DND-41 (cell line): ENCODE data around the gene MLIP.

Experiments used
- ATAC-seq: fragments of 200-7000 bp; cut with Tn5 transposase; 3 replicates; pipeline ENCODE4 v1.9.1; 2021; ENCODE audit warnings: low read depth; ENCODE audit not compliant: insufficient read depth
- DNase-seq: peaks from one replicate; pipeline ENCODE4 v3.0.0-alpha.2; 2020
- H2AFZ ChIP-seq: 2 replicates; pipeline ENCODE4 v1.6.0; 2012; ENCODE audit warnings: low read depth, low read length
- H3K27ac ChIP-seq: 2 replicates; pipeline ENCODE4 v1.5.1; 2012; ENCODE audit warnings: low read length, inconsistent platforms
- H3K27me3 ChIP-seq: fragments of 200-600 bp; sonication (generic); 2 replicates; pipeline ENCODE4 v1.6.0; 2012; ENCODE audit warnings: low read length, mild to moderate bottlenecking, inconsistent platforms; ENCODE audit not compliant: insufficient read depth, poor library complexity
- H3K36me3 ChIP-seq: 2 replicates; pipeline ENCODE4 v1.5.1; 2012; ENCODE audit warnings: low read length, inconsistent platforms; ENCODE audit not compliant: insufficient read depth
- H3K4me1 ChIP-seq: 2 replicates; pipeline ENCODE4 v1.5.1; 2012; ENCODE audit warnings: mild to moderate bottlenecking, low read length; ENCODE audit not compliant: insufficient read depth
- H3K4me2 ChIP-seq: 2 replicates; pipeline ENCODE4 v1.6.0; 2012; ENCODE audit warnings: mild to moderate bottlenecking, moderate library complexity, low read length, inconsistent platforms; ENCODE audit not compliant: insufficient read depth
- H3K4me3 ChIP-seq, 2 experiments: fragments of 200-600 bp in 1 of 2; shearing (Covaris generic) in 1 of 2; 2 replicates each; pipeline ENCODE4 v1.5.1; 2012 to 2016; ENCODE audit warnings: inconsistent platforms in 2 of 2, low read length in 2 of 2, mild to moderate bottlenecking in 2 of 2, low read depth in 1 of 2, moderate library complexity in 1 of 2
- H3K79me2 ChIP-seq: 2 replicates; pipeline ENCODE4 v1.6.0; 2012; ENCODE audit warnings: low read length, inconsistent platforms; ENCODE audit not compliant: insufficient read depth
- H3K9ac ChIP-seq: 2 replicates; pipeline ENCODE4 v1.6.0; 2012; ENCODE audit warnings: low read depth, mild to moderate bottlenecking, inconsistent platforms, low read length, moderate library complexity
- H3K9me3 ChIP-seq: 2 replicates; pipeline ENCODE4 v1.5.1; 2012; ENCODE audit warnings: low read length, moderate library complexity, mild to moderate bottlenecking, inconsistent platforms; ENCODE audit not compliant: insufficient read depth, severe bottlenecking
- H4K20me1 ChIP-seq: 2 replicates; pipeline ENCODE4 v1.6.0; 2012; ENCODE audit warnings: low read length; ENCODE audit not compliant: insufficient read depth
- CTCF ChIP-seq: IDR thresholded peaks from 2 replicates; pipeline ENCODE4 v1.5.1; 2012; ENCODE audit warnings: borderline replicate concordance, low read length, moderate library complexity, mild to moderate bottlenecking; ENCODE audit not compliant: poor library complexity, severe bottlenecking; ENCODE audit errors: extremely low read depth
- EZH2 ChIP-seq: IDR thresholded peaks from 3 replicates; pipeline ENCODE4 v1.6.1; 2012; ENCODE audit warnings: borderline replicate concordance, low read depth, mild to moderate bottlenecking, moderate library complexity, low read length, inconsistent platforms; ENCODE audit not compliant: severe bottlenecking

MLIP gene

GRCh38 chr6:54134935-54135334 lies 23.7 kb downstream of the MLIP start:
- Histone ChIP-seq H3K27ac (no peak overlapping the region), H3K9ac (no peak overlapping the region), H3K9me3 (no peaks in the 10 kb centered on the region), H3K4me3 (no peak overlapping the region), H3K36me3 (no peaks in the 10 kb centered on the region), H3K79me2 (no peaks in the 10 kb centered on the region), H2AFZ (no peak overlapping the region), H4K20me1 (no peaks in the 10 kb centered on the region), H3K4me2 (no peak overlapping the region), H3K4me1 (no peaks in the 10 kb centered on the region), H3K27me3 (no peaks in the 10 kb centered on the region)
- DNase-seq (no peak), ATAC-seq (no peak)
- TF ChIP-seq CTCF (no peak), EZH2 (no peak)

- no peak overlapping the region for H3K4me3 ChIP-seq
Measured at GRCh38 chr6:54135665-54136369, 24.6 kb downstream of the MLIP start.

DNA sequence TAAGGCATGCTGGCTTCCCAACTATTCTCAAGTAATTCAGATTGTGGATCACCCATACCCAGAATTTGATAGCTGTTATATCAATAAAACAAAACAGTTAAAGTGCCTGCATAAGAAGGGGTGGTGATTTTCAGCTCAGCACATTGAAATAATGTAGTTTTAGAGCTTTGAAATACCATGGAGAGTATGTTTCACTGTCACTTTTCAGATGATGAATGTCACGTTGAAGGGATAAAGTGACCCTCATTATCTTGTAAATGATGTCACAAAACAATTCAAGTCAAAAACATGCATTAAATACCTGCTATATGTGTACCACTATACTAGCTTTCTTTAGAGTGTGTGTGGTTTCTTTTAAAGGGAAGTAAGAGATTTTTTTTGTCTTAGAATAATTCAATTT lies 27.6 kb downstream of the MLIP start:
- H4K20me1 ChIP-seq, result no peaks in the 10 kb centered on the region
- no peaks in the 10 kb centered on the region for H3K36me3 ChIP-seq
- no peak for ATAC-seq
- no peak overlapping the region for H2AFZ ChIP-seq
- no peak for DNase-seq
- H3K79me2 ChIP-seq, result no peaks in the 10 kb centered on the region
- H3K4me1 ChIP-seq, result no peaks in the 10 kb centered on the region
- H3K27ac ChIP-seq, result no peak overlapping the region
- H3K4me2 ChIP-seq, result no peak overlapping the region
- no peak for TF ChIP-seq CTCF
- TF ChIP-seq EZH2, result no peak
- H3K27me3 ChIP-seq, result no peaks in the 10 kb centered on the region
- H3K4me3 ChIP-seq, result no peak overlapping the region
- H3K9ac ChIP-seq, result no peak overlapping the region
- no peaks in the 10 kb centered on the region for H3K9me3 ChIP-seq

More at GRCh38 chr6:54135665-54136369, 24.6 kb downstream of the MLIP start:
- Histone ChIP-seq H3K4me2 (no peak overlapping the region), H3K27me3 (no peaks in the 10 kb centered on the region), H3K79me2 (no peaks in the 10 kb centered on the region), H3K36me3 (no peaks in the 10 kb centered on the region), H3K9me3 (no peaks in the 10 kb centered on the region), H3K4me1 (no peaks in the 10 kb centered on the region), H2AFZ (no peak overlapping the region), H3K9ac (no peak overlapping the region), H3K27ac (no peak overlapping the region), H4K20me1 (no peaks in the 10 kb centered on the region)
- TF ChIP-seq CTCF (no peak), EZH2 (no peak)
- DNase-seq (no peak), ATAC-seq (no peak)

GRCh38 chr6:54140811-54141210 lies 29.6 kb downstream of the MLIP start:
- no peaks in the 10 kb centered on the region for H3K36me3 ChIP-seq
- no peak overlapping the region for H3K27ac ChIP-seq
- H3K9me3 ChIP-seq, result no peaks in the 10 kb centered on the region
- no peaks in the 10 kb centered on the region for H4K20me1 ChIP-seq
- DNase-seq (no peak), ATAC-seq (no peak)
- H3K4me3 ChIP-seq, result no peak overlapping the region
- no peak overlapping the region for H3K4me2 ChIP-seq
- H3K9ac ChIP-seq, result no peak overlapping the region
- H3K27me3 ChIP-seq, result no peaks in the 10 kb centered on the region
- no peaks in the 10 kb centered on the region for H3K79me2 ChIP-seq
- H3K4me1 ChIP-seq, result no peaks in the 10 kb centered on the region
- TF ChIP-seq CTCF (no peak), EZH2 (no peak)
- no peak overlapping the region for H2AFZ ChIP-seq
